GM23248 (cell line): ENCODE results near the gene CWC25.

ENCODE experiments used
- EZH2 ChIP-seq: fragments of 200-600 bp; sonication (generic); IDR thresholded peaks from 2 replicates; pipeline ENCODE4 v1.6.1; 2018; ENCODE audit warnings: antibody characterized with exemption, mild to moderate bottlenecking; ENCODE audit not compliant: insufficient read depth, poor library complexity, severe bottlenecking
- EZH2phosphoT487 ChIP-seq: fragments of 200-600 bp; sonication (generic); IDR thresholded peaks from 2 replicates; pipeline ENCODE4 v1.6.1; 2018; ENCODE audit warnings: antibody characterized with exemption, moderate library complexity, mild to moderate bottlenecking, low read depth; ENCODE audit not compliant: insufficient read depth

GRCh38 chr17:38798614-38799500 is 26.3 kb downstream of the CWC25 start:
- TF ChIP-seq EZH2 (no peak), EZH2phosphoT487 (no peak)
